ENCODE data around the gene OSM.

GRCh38 chr22:30239488-30240405 lies 26.9 kb downstream of the OSM start:
- TF ChIP-seq, protein P1, sequence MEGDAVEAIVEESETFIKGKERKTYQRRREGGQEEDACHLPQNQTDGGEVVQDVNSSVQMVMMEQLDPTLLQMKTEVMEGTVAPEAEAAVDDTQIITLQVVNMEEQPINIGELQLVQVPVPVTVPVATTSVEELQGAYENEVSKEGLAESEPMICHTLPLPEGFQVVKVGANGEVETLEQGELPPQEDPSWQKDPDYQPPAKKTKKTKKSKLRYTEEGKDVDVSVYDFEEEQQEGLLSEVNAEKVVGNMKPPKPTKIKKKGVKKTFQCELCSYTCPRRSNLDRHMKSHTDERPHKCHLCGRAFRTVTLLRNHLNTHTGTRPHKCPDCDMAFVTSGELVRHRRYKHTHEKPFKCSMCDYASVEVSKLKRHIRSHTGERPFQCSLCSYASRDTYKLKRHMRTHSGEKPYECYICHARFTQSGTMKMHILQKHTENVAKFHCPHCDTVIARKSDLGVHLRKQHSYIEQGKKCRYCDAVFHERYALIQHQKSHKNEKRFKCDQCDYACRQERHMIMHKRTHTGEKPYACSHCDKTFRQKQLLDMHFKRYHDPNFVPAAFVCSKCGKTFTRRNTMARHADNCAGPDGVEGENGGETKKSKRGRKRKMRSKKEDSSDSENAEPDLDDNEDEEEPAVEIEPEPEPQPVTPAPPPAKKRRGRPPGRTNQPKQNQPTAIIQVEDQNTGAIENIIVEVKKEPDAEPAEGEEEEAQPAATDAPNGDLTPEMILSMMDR (IDR thresholded peaks at IDR 0.05; ENCODE audit: low read length), result no peak
- no peak for TF ChIP-seq EZH2 (IDR thresholded peaks at IDR 0.05; ENCODE audit: borderline replicate concordance, low read length)
